Activated naive CD8-positive, alpha-beta T cell (primary cell): ENCODE data around the gene SLC5A4.

ENCODE experiments used
- H3K27ac Mint-ChIP-seq: one replicate; pipeline ENCODE4 v1.8.0; 2021; ENCODE audit warnings: mixed read lengths
- H3K27me3 Mint-ChIP-seq: one replicate; pipeline ENCODE4 v1.8.0; 2021; ENCODE audit warnings: mixed read lengths
- H3K36me3 Mint-ChIP-seq: one replicate; pipeline ENCODE4 v1.8.0; 2021; ENCODE audit warnings: mixed read lengths
- H3K4me1 Mint-ChIP-seq: one replicate; pipeline ENCODE4 v1.8.0; 2021; ENCODE audit warnings: low read depth, mixed read lengths
- H3K4me3 Mint-ChIP-seq: one replicate; pipeline ENCODE4 v1.8.0; 2021; ENCODE audit warnings: mild to moderate bottlenecking, mixed read lengths
- H3K9me3 Mint-ChIP-seq: one replicate; pipeline ENCODE4 v1.8.0; 2021; ENCODE audit warnings: low read depth, mixed read lengths

Gene SLC5A4

GRCh38 chr22:32248276-32248675 lies 6.9 kb downstream of the SLC5A4 start:
- Mint-ChIP-seq H3K9me3 (no peaks in the 10 kb centered on the region), H3K4me3 (no peak overlapping the region), H3K36me3 (no peaks in the 10 kb centered on the region), H3K27me3 (peaks cover 20% of the 10 kb centered on the region), H3K4me1 (no peaks in the 10 kb centered on the region), H3K27ac (no peak overlapping the region)

GRCh38 chr22:32246166-32246565 lies 9.0 kb downstream of the SLC5A4 start:
- Mint-ChIP-seq H3K27me3 (peaks cover 18% of the 10 kb centered on the region), H3K4me3 (no peak overlapping the region), H3K4me1 (no peaks in the 10 kb centered on the region), H3K36me3 (no peaks in the 10 kb centered on the region), H3K9me3 (no peaks in the 10 kb centered on the region), H3K27ac (no peak overlapping the region)

GRCh38 chr22:32245042-32245441 lies 10.1 kb downstream of the SLC5A4 start:
- Mint-ChIP-seq H3K27ac (no peak overlapping the region), H3K4me3 (no peak overlapping the region), H3K27me3 (peaks cover 17% of the 10 kb centered on the region), H3K4me1 (no peaks in the 10 kb centered on the region), H3K36me3 (no peaks in the 10 kb centered on the region), H3K9me3 (no peaks in the 10 kb centered on the region)

GRCh38 chr22:32244547-32244946 lies 10.6 kb downstream of the SLC5A4 start:
- peaks cover 14% of the 10 kb centered on the region for H3K27me3 Mint-ChIP-seq
- H3K27ac Mint-ChIP-seq = no peak overlapping the region
- H3K36me3 Mint-ChIP-seq = no peaks in the 10 kb centered on the region
- no peaks in the 10 kb centered on the region for H3K9me3 Mint-ChIP-seq
- H3K4me3 Mint-ChIP-seq = no peak overlapping the region
- no peaks in the 10 kb centered on the region for H3K4me1 Mint-ChIP-seq

- Mint-ChIP-seq H3K36me3 (no peaks in the 10 kb centered on the region), H3K27me3 (peaks cover 9% of the 10 kb centered on the region), H3K9me3 (no peaks in the 10 kb centered on the region), H3K27ac (no peak overlapping the region), H3K4me3 (no peak overlapping the region), H3K4me1 (no peaks in the 10 kb centered on the region)
These were observed 14.7 kb downstream of the SLC5A4 start for GRCh38 chr22:32240461-32240860.

- Mint-ChIP-seq H3K4me1 (no peaks in the 10 kb centered on the region), H3K36me3 (no peaks in the 10 kb centered on the region), H3K4me3 (no peak overlapping the region), H3K27me3 (peaks cover 15% of the 10 kb centered on the region), H3K27ac (no peak overlapping the region), H3K9me3 (no peaks in the 10 kb centered on the region)
These were observed 17.2 kb downstream of the SLC5A4 start for GRCh38 chr22:32237906-32238305.

GRCh38 chr22:32236970-32237369 lies 18.2 kb downstream of the SLC5A4 start:
- H3K4me1 Mint-ChIP-seq = no peaks in the 10 kb centered on the region
- H3K9me3 Mint-ChIP-seq = no peaks in the 10 kb centered on the region
- no peak overlapping the region for H3K27ac Mint-ChIP-seq
- H3K36me3 Mint-ChIP-seq = no peaks in the 10 kb centered on the region
- no peak overlapping the region for H3K4me3 Mint-ChIP-seq
- peaks cover 16% of the 10 kb centered on the region for H3K27me3 Mint-ChIP-seq

- H3K36me3 Mint-ChIP-seq = no peaks in the 10 kb centered on the region
These were observed 22.1 kb downstream of the SLC5A4 start for GRCh38 chr22:32233091-32233490.

GRCh38 chr22:32232191-32232830 lies 22.8 kb downstream of the SLC5A4 start:
- no peaks in the 10 kb centered on the region for H3K9me3 Mint-ChIP-seq
- no peaks in the 10 kb centered on the region for H3K4me1 Mint-ChIP-seq
- no peak overlapping the region for H3K27ac Mint-ChIP-seq
- H3K36me3 Mint-ChIP-seq = no peaks in the 10 kb centered on the region
- peaks cover 9% of the 10 kb centered on the region for H3K27me3 Mint-ChIP-seq
- no peak overlapping the region for H3K4me3 Mint-ChIP-seq

More at GRCh38 chr22:32233091-32233490, 22.1 kb downstream of the SLC5A4 start:
- no peaks in the 10 kb centered on the region for H3K4me1 Mint-ChIP-seq
- H3K9me3 Mint-ChIP-seq = no peaks in the 10 kb centered on the region
- no peak overlapping the region for H3K27ac Mint-ChIP-seq
- H3K4me3 Mint-ChIP-seq = no peak overlapping the region
- peaks cover 9% of the 10 kb centered on the region for H3K27me3 Mint-ChIP-seq

GRCh38 chr22:32226326-32227104 lies 28.6 kb downstream of the SLC5A4 start:
- Mint-ChIP-seq H3K4me1 (no peaks in the 10 kb centered on the region), H3K36me3 (no peaks in the 10 kb centered on the region), H3K9me3 (no peaks in the 10 kb centered on the region), H3K4me3 (no peak overlapping the region), H3K27me3 (peaks cover 3% of the 10 kb centered on the region), H3K27ac (no peak overlapping the region)

- Mint-ChIP-seq H3K27me3 (peaks cover 3% of the 10 kb centered on the region), H3K4me3 (no peak overlapping the region), H3K36me3 (no peaks in the 10 kb centered on the region), H3K27ac (no peak overlapping the region), H3K9me3 (no peaks in the 10 kb centered on the region), H3K4me1 (no peaks in the 10 kb centered on the region)
These were observed 32.2 kb downstream of the SLC5A4 start for GRCh38 chr22:32222991-32223390.

GRCh38 chr22:32219026-32219425 lies 36.1 kb downstream of the SLC5A4 start:
- no peaks in the 10 kb centered on the region for H3K9me3 Mint-ChIP-seq
- H3K27ac Mint-ChIP-seq = no peak overlapping the region
- peaks cover 7% of the 10 kb centered on the region for H3K27me3 Mint-ChIP-seq
- no peaks in the 10 kb centered on the region for H3K4me1 Mint-ChIP-seq
- H3K4me3 Mint-ChIP-seq = no peak overlapping the region
- H3K36me3 Mint-ChIP-seq = no peaks in the 10 kb centered on the region

- Mint-ChIP-seq H3K36me3 (no peaks in the 10 kb centered on the region), H3K27me3 (peaks cover 5% of the 10 kb centered on the region)
These were observed 36.7 kb downstream of the SLC5A4 start for GRCh38 chr22:32218470-32218869.

GRCh38 chr22:32217465-32217864 lies 37.7 kb downstream of the SLC5A4 start:
- Mint-ChIP-seq H3K4me3 (no peak overlapping the region), H3K9me3 (no peaks in the 10 kb centered on the region), H3K27me3 (peaks cover 7% of the 10 kb centered on the region), H3K36me3 (no peaks in the 10 kb centered on the region), H3K27ac (no peak overlapping the region), H3K4me1 (no peaks in the 10 kb centered on the region)

More at GRCh38 chr22:32218470-32218869, 36.7 kb downstream of the SLC5A4 start:
- no peak overlapping the region for H3K4me3 Mint-ChIP-seq
- H3K4me1 Mint-ChIP-seq = no peaks in the 10 kb centered on the region
- no peaks in the 10 kb centered on the region for H3K9me3 Mint-ChIP-seq
- no peak overlapping the region for H3K27ac Mint-ChIP-seq

- Mint-ChIP-seq H3K4me1 (no peaks in the 10 kb centered on the region), H3K9me3 (no peaks in the 10 kb centered on the region), H3K36me3 (no peaks in the 10 kb centered on the region), H3K27me3 (peaks cover 7% of the 10 kb centered on the region), H3K4me3 (no peak overlapping the region), H3K27ac (no peak overlapping the region)
These were observed 38.2 kb downstream of the SLC5A4 start for GRCh38 chr22:32216911-32217310.
